Measurements from ENCODE around the gene PAOX.

PAOX gene

GRCh38 chr10:133349577-133350011 lies 29.5 kb upstream of the PAOX start:
- in situ Hi-C loops (cut with HindIII; ENCODE audit: low sequenced_read_pairs), result no loop called here

GRCh38 chr10:133350283-133350949 lies 28.6 kb upstream of the PAOX start:
- in situ Hi-C loops (cut with HindIII; ENCODE audit: low sequenced_read_pairs), result no loop called here

- in situ Hi-C loops (cut with HindIII; ENCODE audit: low sequenced_read_pairs), result no loop called here
Observed at GRCh38 chr10:133350950-133351329, 28.1 kb upstream of the PAOX start.

GRCh38 chr10:133351408-133352318 lies 27.4 kb upstream of the PAOX start:
- in situ Hi-C loops (cut with HindIII; ENCODE audit: low sequenced_read_pairs), result no loop called here

GRCh38 chr10:133353202-133353959 lies 25.7 kb upstream of the PAOX start:
- in situ Hi-C loops (cut with HindIII; ENCODE audit: low sequenced_read_pairs), result no loop called here

GRCh38 chr10:133353988-133354605 lies 25.0 kb upstream of the PAOX start:
- in situ Hi-C loops (cut with HindIII; ENCODE audit: low sequenced_read_pairs), result no loop called here

- in situ Hi-C loops (cut with HindIII; ENCODE audit: low sequenced_read_pairs), result no loop called here
Observed at GRCh38 chr10:133354672-133355240, 24.3 kb upstream of the PAOX start.

GRCh38 chr10:133355266-133355665 lies 23.8 kb upstream of the PAOX start:
- in situ Hi-C loops (cut with HindIII; ENCODE audit: low sequenced_read_pairs), result no loop called here

- in situ Hi-C loops (cut with HindIII; ENCODE audit: low sequenced_read_pairs), result no loop called here
Observed at GRCh38 chr10:133355991-133356390, 23.1 kb upstream of the PAOX start.

GRCh38 chr10:133356549-133357284 lies 22.3 kb upstream of the PAOX start:
- in situ Hi-C loops (cut with HindIII; ENCODE audit: low sequenced_read_pairs), result no loop called here

- in situ Hi-C loops (cut with HindIII; ENCODE audit: low sequenced_read_pairs), result no loop called here
Observed at GRCh38 chr10:133357285-133358161, 21.5 kb upstream of the PAOX start, which contains the start of gene FUOM. Gene FUOM, minus strand, starts transcription at chr10:133358019. Its CDS starts 12 bp downstream, at chr10:133358007.

GRCh38 chr10:133358162-133358924 lies 20.7 kb upstream of the PAOX start:
- in situ Hi-C loops (cut with HindIII; ENCODE audit: low sequenced_read_pairs), result no loop called here

GRCh38 chr10:133358925-133359310 lies 20.1 kb upstream of the PAOX start:
- in situ Hi-C loops (cut with HindIII; ENCODE audit: low sequenced_read_pairs), result no loop called here

- in situ Hi-C loops (cut with HindIII; ENCODE audit: low sequenced_read_pairs), result no loop called here
Observed at GRCh38 chr10:133359554-133359971, 19.5 kb upstream of the PAOX start.

GRCh38 chr10:133359972-133360610 lies 19.0 kb upstream of the PAOX start:
- in situ Hi-C loops (cut with HindIII; ENCODE audit: low sequenced_read_pairs), result loop anchor here (10.0 kb wide), 1 partner anchor 55 kb away; the partner anchor contains the start of genes TUBGCP2 and ZNF511

- in situ Hi-C loops (cut with HindIII; ENCODE audit: low sequenced_read_pairs), result loop anchor here (10.0 kb wide), 1 partner anchor 56 kb away; the partner anchor contains the start of genes TUBGCP2 and ZNF511
Observed at GRCh38 chr10:133361227-133361626, 17.8 kb upstream of the PAOX start.

GRCh38 chr10:133361773-133362441 lies 17.2 kb upstream of the PAOX start:
- in situ Hi-C loops (cut with HindIII; ENCODE audit: low sequenced_read_pairs), result loop anchor here (10.0 kb wide), 1 partner anchor 57 kb away; the partner anchor contains the start of genes TUBGCP2 and ZNF511
